SK-N-MC (cell line): Measurements from ENCODE around the gene FILIP1L.

ENCODE experiments used
- EZH2 ChIP-seq: fragments of 200-600 bp; sonication (generic); IDR thresholded peaks from one replicate; pipeline ENCODE4 v1.6.1; 2017; ENCODE audit warnings: antibody characterized with exemption
- FOXP2 ChIP-seq: optimal IDR thresholded peaks from 2 replicates; pipeline ENCODE3; 2011; ENCODE audit warnings: mild to moderate bottlenecking, moderate library complexity; ENCODE audit not compliant: insufficient read depth; ENCODE audit errors: extremely low read length, control extremely low read depth
- POLR2AphosphoS5 ChIP-seq: IDR thresholded peaks from 2 replicates; pipeline ENCODE4 v1.6.1; 2012; ENCODE audit warnings: mild to moderate bottlenecking, low read depth, low read length, borderline replicate concordance

DNA sequence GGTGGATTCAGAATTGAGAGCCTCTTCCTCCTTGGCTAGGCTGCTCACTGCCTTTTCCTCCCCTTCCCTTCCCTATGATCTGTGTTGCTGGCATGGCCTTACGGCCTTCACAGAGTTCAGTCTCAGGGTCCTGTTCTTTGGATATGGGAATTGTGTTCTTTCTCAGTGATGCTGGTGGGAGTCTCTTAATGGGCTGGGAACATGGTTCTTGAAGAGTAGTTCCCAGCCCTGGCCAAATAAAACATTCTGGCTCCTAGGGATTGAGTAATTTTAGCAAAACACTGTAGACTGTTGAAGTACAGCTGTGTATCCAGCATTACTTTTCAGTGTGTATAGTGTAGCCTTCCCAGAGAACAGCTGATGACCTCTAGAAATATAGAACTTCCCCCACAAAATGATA, 22.6 kb upstream of the FILIP1L start:
- TF ChIP-seq POLR2AphosphoS5 (no peak), EZH2 (no peak), FOXP2 (no peak)
